DMS53 treated with DMSO at 0.1 percent for 48 hours (cell line): Measurements from ENCODE around the gene INPP5J.
"Not testable (repeated sequence)": the region's sequence is repeated elsewhere in the genome, so short reads cannot be mapped to it uniquely, and the experiment has no call there.

Source experiments
- DNase-seq: peaks from one replicate; lab custom pipeline; 2025; ENCODE audit not compliant: unreplicated experiment; lab: John Stamatoyannopoulos, UW

INPP5J gene, protein sequence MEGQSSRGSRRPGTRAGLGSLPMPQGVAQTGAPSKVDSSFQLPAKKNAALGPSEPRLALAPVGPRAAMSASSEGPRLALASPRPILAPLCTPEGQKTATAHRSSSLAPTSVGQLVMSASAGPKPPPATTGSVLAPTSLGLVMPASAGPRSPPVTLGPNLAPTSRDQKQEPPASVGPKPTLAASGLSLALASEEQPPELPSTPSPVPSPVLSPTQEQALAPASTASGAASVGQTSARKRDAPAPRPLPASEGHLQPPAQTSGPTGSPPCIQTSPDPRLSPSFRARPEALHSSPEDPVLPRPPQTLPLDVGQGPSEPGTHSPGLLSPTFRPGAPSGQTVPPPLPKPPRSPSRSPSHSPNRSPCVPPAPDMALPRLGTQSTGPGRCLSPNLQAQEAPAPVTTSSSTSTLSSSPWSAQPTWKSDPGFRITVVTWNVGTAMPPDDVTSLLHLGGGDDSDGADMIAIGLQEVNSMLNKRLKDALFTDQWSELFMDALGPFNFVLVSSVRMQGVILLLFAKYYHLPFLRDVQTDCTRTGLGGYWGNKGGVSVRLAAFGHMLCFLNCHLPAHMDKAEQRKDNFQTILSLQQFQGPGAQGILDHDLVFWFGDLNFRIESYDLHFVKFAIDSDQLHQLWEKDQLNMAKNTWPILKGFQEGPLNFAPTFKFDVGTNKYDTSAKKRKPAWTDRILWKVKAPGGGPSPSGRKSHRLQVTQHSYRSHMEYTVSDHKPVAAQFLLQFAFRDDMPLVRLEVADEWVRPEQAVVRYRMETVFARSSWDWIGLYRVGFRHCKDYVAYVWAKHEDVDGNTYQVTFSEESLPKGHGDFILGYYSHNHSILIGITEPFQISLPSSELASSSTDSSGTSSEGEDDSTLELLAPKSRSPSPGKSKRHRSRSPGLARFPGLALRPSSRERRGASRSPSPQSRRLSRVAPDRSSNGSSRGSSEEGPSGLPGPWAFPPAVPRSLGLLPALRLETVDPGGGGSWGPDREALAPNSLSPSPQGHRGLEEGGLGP

DNA sequence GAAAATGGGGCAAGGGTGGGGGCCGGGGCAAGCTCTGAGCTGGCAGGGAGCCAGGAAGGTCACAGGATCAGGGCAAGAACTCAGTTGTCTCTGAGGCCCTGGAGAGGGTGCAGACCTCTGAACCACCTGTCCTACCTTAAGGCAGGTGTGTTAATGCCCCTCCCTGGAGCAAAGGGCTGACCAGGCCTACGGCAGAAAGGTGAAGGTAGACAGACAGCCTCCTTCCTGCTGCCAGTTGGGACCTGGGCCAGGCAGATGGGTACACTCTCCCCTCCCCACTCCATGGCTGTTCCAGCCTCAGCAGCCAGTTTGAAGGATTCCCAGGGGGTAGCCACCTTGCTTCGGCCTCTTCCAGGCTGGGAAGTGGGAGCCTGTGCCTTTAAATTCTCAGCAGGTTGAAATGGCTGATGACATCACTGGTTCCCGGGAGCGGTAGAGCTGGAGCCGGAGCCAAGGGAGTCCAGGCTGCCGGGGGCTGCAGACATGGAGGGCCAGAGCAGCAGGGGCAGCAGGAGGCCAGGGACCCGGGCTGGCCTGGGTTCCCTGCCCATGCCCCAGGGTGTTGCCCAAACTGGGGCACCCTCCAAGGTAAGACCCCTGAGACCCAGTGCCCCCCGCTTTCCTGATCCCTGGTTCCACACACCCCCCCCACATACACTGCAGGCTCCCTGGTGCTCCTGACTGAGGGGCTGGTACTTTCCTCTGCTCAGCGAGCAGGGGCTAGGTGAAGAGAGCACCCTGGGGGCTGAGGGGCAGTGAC, at the start of gene INPP5J:
INPP5J (plus strand) TSS at position 435 of the 760 bp plus-strand sequence; CDS start at position 484, 49 bp downstream.
- DNase-seq = peak; percentile 18

DNA sequence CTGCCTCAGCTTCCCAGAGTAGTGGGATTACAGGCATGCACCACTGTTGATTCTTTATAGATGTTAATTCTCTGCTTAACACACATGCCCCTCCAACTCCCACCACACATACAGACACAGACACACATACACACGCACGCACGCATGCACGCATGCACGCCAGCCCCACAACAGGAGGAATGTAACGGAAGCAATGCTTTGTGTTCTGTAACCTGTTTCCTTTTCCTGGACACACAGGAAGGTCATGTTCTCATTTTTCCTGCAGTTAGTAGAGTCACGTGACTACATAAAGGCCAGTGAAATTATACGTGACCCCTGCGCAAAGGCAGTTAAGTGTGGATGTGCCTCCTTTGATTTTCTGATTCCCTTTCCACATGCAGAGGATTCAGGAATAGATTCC, 49.6 kb upstream of the INPP5J start:
- not testable (repeated sequence) for DNase-seq

DNA sequence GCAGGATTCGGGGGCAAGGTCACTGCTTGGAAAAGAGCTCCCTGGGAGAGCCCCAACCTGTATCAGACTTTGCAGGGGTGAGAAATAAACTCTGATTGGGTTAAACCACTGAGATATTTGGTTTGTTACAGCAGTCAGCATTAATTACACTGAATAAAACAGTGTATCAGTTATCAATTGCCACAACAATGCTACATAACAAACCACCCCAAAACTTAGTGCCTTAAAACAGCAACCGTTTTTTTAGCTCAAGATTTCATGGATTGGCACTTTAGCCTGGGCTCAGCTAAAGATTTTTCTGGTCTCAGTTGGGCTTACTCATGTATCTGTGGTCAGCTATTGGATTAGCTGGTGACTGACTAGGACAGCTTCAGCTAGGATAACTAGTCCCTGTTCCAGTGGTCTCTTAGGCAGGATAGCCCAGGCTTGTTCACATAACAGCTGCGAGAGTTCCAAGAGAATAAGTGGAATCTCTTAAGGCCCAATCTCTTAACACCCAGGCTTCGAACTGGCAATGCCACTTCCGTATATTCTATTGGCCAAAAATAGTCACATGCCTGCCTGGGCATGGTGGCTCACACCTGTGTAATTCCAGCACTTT, 49.1 kb upstream of the INPP5J start:
- not testable (repeated sequence) for DNase-seq

DNA sequence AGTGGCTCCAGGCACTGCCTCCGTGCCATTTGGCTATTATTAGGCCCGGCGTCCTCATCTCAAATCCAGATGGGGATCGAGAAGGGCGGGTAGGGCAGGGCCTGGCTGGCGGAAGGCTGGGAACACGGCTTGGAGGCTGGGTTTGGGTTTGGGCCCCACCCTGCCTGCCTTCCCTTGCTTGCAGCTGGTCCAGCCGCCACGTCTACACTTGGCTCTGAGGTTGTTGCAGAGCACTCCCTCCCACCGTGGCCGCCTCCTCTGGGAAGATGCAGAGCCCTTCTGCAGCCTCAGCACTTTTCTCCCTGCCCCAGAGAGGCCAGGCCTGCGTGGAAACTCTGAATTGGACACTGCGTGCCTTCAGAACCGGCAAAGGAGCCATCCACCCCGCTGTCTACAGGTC, 46.8 kb upstream of the INPP5J start:
- DNase-seq = no peak

DNA sequence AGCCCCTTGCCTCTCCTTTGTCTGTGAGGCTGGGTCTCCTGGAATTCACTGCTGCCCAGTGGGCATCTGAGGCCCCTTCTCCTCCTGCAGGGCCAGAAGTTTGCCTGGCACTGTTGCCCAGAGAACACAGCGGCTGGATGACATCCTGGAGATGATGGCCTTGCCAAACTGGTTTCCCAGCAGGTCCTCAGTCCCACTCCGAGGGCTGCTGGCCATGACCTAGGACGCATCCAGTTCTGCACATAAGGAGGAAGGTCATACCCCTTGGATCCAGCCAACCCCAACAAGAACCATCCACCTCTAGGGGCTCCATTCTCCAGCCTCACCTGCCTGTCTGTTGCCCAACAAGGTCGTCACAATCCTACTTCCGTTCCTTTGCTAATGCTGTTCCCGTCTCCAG, 45.1 kb upstream of the INPP5J start:
- DNase-seq = peak; percentile 10

DNA sequence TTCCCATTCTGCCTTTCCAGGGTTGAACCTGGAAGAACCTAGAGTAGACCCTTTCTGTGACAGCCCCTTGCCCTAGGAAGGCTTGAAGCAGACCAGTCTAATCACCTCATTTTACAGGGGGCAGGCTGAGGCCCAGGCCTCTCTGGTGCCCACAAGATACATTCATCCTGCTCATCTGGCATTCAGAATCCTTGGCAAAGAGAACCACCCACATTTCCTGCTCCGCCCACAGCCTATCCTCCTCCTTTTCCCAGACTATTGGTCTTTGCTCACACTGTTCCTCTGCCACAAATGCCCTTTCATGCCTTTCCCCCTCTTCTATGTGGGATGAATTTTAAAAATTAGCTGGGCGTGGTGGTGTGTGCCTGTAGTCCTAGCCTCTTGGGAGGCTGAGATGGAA, 44.4 kb upstream of the INPP5J start:
- peak; percentile 4 for DNase-seq

DNA sequence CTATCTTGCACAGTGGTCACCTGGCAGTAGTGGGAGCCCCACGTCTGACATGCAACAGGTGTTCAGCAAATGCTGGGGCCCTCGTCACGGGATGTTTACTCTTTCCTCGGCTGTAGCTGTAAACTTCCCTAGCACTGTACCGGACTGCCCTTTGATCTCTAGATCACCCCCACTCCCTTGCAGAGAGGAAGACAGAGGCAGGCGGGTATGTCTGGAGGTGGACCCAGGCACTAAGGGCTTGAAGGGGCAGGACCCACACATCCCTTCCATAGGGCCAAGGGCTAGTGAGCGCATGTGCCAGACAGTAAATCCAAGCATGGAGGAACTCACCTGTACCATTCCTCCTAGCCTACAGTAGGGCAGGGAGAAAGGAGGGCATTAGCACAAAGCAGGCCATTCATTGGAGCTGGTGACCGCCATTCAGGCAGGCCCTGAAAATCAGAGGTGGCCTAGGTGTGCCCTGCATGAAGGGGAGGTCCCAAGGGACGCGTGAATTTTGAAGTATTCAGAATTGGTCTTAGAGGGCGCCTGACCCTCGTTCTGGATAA, 43.6 kb upstream of the INPP5J start:
- peak; percentile 82 for DNase-seq

DNA sequence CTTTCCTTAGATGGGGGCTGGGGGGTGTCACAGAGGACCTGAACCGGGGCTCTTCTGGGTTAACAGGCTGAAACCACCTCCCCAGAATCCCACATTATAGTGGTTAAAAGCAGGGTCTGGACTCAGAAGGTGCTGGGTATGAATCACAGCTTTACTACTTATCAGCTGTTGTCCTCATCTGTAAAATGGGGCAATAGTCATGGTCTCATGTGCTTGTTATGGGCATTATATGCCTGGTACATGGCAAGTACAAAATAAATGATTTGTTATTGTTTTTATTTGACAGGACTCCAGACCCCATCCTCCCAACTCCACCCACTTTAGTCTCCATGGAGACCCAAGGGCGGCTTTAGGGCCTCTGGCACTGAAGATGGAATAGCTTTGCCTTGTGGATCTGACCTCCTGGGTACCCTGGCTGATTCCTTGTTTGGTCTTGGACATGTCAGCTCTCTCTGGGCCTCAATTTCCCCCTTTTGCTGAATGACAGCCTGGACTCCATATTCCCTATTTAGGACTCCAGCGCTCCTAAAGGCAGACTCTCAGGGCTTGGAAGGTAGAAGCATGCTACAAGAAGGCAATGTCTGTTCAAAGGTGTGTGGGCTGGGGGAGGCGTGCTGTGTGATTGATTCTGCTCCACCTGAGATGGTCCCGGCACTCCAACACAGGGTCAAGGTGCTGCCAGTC, 42.5 kb upstream of the INPP5J start:
- DNase-seq = no peak

DNA sequence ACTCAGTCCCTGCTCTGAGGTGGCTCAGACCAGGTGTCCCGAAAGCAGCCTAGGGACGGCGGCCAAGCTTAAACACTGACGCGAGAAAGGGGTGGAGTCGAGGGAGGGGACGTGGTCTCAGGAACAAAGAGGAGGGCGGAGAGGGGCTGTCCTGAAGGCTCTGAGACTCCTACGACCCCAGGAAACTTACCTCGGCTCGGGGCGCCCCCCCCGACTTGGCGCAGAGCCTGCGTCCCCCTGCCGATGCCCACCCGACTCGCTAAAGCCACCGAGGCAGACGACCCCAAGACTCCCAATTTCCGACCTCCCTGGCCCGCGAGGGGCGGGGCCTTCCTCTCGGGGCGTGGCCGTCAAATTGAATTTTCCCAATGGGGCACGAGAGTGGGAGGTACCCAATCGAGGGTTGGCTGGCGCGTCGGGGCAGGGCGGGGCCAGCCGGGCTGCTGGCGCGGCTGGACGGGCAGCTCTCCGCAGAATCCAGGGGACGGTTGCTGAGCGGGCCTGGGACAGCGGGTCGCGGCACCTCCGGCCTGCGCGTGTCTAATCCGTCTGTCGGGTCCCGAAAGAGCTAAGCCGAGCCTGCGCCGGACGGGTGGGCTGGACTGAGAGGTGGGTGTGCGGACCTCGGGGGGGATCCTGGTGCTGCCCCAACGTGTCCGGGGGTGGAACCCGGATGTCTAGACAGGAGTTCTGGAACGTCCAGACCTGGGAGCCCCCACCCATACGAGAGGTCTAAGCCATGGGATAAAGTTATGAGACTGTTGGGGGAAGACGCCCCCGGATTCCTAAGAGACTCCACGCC, 41.7 kb upstream of the INPP5J start, which contains the start of gene SMTN:
SMTN (plus strand) TSS at position 471 of the 802 bp plus-strand sequence. CDS start 1,941 bp downstream, outside the sequence.
- peak; percentile 44 for DNase-seq

DNA sequence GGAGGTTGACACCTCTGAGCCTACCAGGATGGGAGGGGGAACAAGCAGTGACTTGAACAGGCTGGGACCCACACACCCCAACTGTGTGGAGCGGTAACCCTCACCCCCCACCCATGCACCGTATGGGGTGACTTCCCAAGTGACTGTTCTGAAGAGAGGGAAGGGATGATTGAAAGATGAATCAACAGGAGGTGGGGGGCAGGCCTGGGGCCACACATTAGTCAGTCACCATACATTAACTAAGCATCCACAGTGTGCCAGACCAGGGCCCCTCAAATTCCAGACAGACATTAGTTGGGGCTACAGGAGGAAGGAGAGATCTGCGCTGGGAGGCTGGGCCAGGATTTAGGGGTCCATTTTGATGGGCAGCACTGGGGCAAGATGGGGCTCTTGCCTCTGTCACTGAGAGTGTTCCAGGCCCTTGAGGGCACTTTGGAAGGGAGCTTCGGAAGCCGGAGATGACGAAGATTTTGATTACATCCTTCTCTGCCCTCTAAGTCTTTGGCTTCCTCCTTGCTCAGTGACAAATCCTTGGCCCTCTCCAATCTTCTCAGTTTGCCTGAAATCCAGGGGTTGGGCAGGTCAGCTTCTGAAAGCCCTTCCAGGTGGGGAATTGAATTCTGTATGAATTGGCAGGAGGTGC, 40.7 kb upstream of the INPP5J start:
- DNase-seq = no peak

DNA sequence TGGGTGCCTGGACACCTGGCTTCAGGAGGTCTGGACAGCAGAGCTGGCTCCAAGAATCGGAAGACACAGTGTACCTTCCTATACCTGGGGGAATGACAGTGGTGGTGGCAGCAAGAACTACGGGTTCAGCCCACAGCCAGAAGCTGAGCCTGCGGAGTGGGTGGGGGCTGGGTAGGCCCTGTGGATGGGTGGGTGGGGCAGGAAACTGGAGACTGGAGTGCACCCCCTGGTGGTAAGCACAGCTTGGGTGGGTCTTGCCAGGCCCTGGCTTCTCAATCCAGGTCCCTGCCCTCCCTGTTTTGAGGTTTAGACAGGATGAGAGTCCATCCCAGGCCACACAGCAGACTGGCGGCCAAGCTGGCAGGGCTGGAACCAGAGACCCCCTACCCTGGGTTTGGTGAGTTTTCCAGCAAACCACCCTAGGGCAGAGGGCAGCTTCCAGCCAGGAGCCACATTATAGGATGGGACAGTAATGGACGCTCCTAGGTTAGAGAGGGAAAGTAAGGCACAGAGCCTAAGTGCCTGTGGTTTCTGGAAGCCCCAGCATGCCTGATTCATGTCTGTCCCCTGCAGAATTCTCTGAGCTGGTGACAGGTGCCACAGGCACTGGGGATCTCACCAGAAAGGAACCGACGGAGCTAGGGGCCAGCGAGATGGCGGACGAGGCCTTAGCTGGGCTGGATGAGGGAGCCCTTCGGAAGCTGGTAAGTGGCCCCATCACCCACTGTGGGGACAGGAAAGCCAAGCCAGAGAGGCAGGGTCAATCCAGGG, 40.0 kb upstream of the INPP5J start:
- DNase-seq = no peak

DNA sequence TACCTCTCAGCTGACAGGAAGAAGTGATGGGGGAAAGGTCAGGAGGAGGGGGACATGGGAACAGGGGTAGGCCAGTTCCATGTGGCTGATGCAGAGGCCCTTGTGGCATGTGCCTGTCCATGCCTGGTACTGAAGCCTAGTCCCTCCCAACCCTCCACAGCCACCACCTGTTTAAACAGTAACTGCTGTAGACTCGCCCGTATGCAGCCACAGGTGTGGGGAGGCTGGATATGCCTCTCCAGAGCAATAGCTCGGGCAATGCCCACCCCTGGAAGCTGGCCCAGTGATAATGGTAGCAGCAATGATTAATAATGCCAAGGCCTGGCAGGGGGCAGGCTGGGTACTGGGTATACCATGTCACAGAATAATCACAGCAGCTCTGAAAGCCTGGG, 39.4 kb upstream of the INPP5J start:
- peak; percentile 2 for DNase-seq

DNA sequence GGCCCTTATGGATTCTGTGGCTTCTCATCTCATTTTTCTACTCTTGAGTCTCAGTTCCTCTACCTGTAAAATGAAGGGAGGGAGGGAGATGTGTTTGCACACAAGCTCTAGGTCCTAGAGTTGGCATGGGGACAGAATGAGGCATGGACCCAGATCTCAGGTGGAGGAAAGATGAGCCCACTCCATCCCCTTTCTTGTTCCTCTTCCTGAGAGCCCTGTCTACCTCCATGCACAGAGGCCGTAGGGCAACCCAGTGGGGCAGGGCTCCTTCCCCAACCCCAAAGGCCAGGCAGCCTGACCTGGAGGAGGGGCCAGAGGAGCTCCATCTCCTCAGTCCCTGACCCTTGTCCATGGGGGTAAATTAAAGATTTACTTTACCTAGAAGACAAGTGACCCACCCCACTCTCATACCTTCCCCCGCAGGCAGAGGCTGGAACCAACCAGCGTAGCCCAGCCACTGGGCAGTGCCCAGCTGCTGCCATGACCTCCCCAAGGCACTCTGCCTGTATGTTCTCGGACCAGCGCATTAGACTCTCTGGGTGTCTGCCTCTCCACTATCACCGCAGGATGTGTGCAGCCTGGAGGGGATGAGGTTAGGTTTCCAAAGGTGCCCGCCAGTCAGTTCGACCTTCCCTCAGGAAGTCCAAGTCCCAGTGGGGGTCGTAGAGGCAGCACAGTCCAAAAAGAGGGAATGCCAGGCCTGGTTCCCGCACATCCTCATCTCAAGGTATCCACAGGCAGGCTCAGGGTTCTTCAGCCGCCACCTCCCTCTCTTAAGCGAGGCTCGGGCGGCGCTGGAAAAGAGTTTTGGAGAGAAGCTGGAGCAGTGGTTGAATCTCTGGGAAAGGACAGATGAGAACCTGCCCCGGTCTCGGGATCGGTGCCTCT, 38.6 kb upstream of the INPP5J start:
- no peak for DNase-seq

DNA sequence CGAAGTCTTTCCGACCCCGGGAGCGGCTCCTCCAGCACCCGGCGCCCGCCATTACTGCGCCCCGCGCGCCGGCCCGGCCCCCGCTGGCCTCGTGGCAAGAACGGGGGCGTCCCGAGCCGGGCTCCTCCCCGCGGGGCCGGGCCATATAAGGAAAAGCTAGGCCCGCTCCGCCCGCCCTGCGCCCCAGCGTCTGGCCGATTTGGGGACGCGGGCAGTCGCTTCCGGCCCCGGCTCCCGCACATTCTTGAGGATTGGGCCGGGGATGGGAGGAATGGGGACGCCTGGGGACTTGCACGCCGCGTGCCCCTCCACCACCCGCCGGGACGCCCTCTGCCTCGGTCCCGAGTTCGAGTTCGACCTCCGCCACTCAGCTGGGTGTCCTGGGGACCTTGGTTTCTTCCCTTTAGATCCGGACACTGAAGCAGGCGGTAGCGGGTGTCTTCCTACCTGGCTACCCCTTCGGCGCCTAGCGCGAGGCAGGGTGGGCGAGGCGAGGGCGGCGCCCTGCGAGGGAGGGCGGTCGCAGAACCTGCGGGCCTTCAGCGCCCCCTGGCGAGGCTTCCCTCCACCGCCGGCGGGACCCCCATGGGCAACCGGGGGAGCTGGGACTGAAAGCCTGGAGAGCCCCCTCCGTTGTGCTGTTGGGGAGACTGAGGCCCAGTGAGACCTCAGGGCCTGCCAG, 37.8 kb upstream of the INPP5J start:
- DNase-seq = no peak

DNA sequence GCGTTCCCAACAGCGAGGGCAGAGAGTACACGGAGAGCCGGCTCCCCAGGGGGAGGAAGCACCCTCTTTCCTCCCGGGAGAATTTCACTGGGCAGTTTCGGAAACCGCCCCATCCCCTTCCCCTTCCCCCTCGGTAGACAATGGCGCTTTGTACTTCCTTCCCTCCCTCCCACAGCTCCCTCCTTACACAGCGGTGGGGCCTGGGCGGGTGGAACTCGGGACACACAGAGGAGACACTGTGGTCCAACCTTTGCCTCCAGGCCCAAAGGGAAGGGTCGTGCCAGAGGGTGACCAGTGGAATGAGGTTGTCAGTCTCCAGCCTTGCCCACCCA, 37.3 kb upstream of the INPP5J start:
- DNase-seq = no peak

DNA sequence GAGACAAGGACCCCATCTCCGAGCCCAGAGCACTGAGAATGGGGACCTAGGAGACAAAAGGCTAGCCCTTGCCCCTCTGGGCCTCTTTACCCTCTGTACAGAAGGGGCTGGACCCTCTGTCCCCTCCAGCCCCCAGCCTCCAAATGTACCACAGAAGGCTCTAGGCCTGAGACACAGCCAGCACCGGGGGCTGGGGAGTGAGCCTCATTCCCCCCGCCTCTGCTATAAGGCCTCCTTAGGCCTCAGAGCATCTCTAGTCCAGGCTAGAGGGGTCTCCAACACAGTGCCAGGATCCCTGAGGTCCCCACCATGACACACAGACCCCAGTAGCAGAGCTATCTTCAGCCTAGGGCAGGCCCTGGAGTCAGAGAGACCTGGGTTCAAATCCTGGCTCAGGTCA, 36.8 kb upstream of the INPP5J start:
- DNase-seq = no peak
